ENCODE results near the gene C10orf88.
A peak's percentile ranks its signal among the peaks of the same experiment; 100 is the strongest.
"Not testable (repeated sequence)": the region's sequence is repeated elsewhere in the genome, so short reads cannot be mapped to it uniquely, and the experiment has no call there.

Gene C10orf88

DNA sequence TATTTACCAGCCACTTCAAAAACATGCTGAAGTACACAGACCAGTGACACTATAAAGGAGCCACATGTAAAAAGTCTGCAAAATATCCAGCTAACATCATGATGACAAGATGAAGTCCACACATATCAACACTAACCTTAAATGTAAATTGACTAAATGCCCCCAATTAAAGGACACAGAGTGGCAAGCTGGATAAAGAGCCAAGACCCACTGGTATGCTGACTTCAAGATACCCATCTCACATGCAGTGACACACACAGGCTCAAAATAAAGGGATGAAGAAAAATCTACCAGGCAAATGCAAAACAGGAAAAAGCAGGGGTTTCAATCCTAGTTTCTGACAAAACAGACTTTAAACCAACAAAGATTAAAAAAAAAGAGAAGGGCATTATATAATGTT is 12.9 kb upstream of the C10orf88 start:
- no peak for DNase-seq (ENCODE audit: low spot score)

DNA sequence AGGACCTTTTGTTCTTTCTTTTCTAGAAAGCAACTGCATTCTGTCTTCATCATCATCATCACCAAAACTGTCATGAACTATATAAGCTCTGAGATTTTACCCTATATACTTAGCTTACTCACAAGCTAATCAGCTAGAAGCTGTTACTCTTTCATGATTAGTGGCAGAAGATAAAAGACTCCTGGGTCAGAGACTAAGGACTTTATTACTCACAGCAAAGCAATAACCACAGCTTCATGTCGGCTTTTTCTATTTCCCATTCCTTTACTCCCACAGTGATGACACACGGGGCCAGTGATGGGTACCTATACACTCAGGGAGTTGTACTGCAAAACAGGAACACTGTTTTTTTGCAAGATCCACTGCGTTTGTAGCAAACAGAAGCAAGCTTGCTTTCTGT is 8.4 kb upstream of the C10orf88 start:
- DNase-seq (ENCODE audit: low spot score): no peak

GRCh38 chr10:122957474-122957873 is 3.4 kb upstream of the C10orf88 start:
- DNase-seq (ENCODE audit: low spot score): no peak

DNA sequence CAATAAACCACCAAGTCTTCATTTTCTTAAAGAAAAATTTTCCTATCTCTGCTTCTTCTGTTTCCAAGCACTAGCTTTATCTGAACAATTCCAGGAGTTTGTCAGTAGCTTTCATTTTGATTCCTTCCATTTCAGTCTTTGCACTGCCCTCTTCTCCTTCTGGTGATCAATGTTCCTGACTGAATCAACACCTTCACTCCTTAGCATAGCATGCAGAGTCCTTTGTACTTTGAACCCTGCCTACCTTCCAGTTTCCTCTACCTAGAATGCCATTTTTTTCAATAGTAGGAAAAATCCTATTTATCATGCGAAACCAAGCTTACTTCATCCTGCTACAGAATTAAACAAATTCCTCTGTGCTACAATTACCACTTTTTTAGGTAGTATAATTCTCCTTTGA is 1.9 kb upstream of the C10orf88 start:
- DNase-seq (ENCODE audit: low spot score): no peak

DNA sequence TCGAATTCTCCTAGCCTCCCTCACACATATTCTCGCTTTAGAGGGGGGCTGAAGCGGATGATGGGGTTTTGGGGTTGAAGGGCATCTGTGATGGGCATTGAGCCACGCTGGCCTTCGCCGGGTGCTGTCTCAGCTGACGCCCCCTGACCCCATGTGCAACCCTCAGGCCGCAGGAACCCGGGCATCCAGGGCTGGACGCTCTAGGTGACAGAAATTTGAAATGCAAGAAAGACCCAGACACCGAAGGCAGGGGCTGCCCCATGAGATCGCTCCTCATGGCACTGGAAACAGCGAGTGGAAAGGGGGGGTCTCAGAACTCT is 664 bp upstream of the C10orf88 start:
- DNase-seq (ENCODE audit: low spot score): peak; percentile 8

DNA sequence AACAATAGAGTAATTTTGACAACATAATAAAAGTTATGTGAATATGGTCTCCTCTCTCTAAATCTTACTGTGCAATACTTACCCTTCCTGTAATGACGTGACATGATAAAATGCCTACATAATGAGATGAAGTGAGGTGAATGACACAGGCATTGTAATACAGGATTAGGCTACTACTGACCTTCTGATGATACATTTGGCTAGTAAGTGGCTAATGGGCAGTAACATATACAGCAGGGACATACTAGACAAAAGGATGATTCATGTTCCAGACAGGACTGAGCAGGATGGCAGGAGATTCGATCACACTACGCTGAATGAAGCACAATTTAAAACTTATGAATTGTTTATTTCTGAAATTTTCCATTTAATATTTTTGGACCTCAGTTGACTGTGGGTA is 4.7 kb downstream of the C10orf88 start:
- no peak for DNase-seq (ENCODE audit: low spot score)

DNA sequence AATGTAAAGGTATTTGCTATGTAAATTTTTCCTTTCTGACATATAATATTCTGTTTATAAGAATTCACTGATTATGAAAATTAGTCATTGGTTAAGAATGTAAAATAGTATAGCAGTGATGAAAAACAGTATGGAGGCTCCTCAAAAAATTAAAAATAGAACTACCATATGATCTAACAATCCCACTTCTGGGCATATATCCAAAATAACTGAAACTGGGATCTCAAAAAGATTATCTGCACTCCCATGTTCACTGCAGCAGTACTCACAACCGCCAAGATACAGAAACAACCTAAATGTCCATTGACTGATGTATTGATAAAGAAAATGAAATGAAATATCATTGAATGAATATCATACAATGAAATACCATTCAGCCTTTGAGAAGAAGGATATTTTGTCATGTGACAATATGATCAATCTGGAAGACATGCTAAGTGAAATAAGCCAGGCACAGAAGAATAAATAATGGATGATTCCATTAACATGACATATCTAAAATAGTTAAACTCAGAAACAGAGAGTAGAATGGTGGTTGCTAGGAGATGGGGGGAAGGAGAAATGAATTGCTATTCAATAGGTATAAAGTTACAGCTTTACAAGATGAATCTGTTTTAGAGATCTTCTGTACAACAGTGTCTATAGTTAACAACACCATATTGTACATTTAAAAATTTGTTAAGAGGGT is 14.0 kb downstream of the C10orf88 start:
- DNase-seq (ENCODE audit: low spot score): no peak

- no peak for DNase-seq (ENCODE audit: low spot score)
Observed at GRCh38 chr10:122939133-122939855, 14.7 kb downstream of the C10orf88 start.

DNA sequence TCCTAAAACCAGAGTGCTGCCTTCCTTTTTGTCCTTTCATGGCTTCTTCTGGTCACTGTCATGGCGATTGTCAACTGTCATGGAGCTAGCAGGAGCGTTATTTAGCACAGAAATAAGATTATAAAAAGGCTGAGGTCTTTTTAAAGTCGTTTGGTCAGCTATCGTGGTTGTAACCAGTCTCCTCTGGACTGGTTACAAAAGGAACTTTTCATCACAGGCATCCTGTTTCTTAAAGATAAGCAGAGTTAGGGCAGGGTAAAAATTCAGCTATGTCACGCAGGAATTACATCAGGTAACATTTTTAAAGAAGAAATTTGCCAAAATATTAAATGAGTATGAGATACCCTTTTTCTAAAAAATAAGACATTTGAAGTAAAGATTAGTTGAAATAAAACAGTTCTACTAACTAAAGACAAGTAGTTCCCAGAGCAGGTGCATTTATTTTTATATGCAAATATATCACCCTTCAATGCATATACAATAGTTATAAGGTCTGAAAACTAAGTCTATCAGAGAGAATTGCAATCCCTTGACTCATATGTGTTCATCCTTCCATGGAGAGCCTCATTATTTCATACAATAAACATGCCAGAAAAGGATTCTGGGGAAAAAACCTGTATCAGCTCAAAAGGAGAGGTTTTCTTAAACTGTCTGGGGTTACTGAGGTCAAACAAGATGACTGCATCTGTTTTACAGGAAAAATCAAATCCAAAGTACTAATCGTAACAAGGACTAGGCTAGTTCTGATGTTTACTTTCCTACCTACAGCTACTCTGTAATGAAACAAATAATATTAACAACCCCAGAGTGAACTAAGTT is 22.7 kb downstream of the C10orf88 start:
- no peak for DNase-seq (ENCODE audit: low spot score)

DNA sequence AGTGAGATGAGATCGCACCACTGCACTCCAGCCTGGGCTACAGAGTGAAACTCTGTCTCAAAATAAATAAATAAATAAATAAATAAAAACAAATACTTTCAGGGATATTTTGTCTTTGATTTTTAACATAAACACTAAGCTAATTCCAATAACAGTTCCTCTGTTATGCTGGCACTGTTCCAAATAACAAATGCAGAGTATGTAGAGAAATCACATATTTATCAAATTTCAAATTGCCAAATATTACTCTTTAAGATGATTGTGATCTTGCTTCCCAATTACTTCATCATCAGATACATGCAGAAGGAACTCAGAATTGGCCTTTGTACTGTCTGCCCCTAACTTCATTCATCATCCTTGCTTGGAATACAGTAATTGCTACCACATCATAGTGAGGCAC is 23.9 kb downstream of the C10orf88 start:
- DNase-seq (ENCODE audit: low spot score): no peak

- DNase-seq (ENCODE audit: low spot score): no peak
Observed at GRCh38 chr10:122915700-122916099, 38.3 kb downstream of the C10orf88 start.

- DNase-seq (ENCODE audit: low spot score): peak; percentile 20
Observed at GRCh38 chr10:122911889-122912484, 42.0 kb downstream of the C10orf88 start.

DNA sequence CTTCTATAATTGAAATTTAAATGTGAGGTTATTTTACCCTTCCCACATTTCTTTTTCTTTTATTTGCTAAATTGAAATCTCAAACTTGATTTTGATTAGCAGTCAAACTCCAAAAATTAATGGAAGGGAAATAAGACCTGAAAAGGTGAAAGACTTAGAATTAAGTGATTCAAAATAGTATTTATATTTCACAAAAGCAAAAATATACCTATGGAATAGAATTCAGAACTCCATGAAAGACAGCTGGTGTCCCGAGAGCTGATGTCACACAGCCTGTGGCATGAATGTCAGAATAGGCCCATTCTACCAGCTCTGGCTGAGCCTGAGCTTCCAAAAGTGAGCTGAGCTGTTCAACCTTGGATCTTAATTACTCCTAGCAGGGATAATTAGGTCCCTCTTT is 43.7 kb downstream of the C10orf88 start, which contains the start of gene FAM24A:
FAM24A (plus strand) TSS at position 301 of the 400 bp plus-strand sequence. CDS start 1,025 bp downstream, outside the sequence.
- DNase-seq (ENCODE audit: low spot score): no peak

- DNase-seq (ENCODE audit: low spot score): not testable (repeated sequence)
Observed at GRCh38 chr10:122903861-122904260, 50.2 kb downstream of the C10orf88 start.

GRCh38 chr10:122894261-122894944 is 59.6 kb downstream of the C10orf88 start:
- DNase-seq (ENCODE audit: low spot score): no peak

- DNase-seq (ENCODE audit: low spot score): no peak
Observed at GRCh38 chr10:122884166-122884565, 69.9 kb downstream of the C10orf88 start.

- no peak for DNase-seq (ENCODE audit: low spot score)
Observed at GRCh38 chr10:122882766-122883165, 71.3 kb downstream of the C10orf88 start.
